GM12874 (cell line): ENCODE results near the gene KRTAP10-4.

ENCODE experiments used
- TF ChIP-seq, protein P1 (sequence below): IDR thresholded peaks from 2 replicates; pipeline ENCODE4 v1.5.1; 2011; ENCODE audit warnings: low read depth, mild to moderate bottlenecking, control low read depth, low read length, moderate library complexity; ENCODE audit not compliant: insufficient read depth

KRTAP10-4 gene

DNA sequence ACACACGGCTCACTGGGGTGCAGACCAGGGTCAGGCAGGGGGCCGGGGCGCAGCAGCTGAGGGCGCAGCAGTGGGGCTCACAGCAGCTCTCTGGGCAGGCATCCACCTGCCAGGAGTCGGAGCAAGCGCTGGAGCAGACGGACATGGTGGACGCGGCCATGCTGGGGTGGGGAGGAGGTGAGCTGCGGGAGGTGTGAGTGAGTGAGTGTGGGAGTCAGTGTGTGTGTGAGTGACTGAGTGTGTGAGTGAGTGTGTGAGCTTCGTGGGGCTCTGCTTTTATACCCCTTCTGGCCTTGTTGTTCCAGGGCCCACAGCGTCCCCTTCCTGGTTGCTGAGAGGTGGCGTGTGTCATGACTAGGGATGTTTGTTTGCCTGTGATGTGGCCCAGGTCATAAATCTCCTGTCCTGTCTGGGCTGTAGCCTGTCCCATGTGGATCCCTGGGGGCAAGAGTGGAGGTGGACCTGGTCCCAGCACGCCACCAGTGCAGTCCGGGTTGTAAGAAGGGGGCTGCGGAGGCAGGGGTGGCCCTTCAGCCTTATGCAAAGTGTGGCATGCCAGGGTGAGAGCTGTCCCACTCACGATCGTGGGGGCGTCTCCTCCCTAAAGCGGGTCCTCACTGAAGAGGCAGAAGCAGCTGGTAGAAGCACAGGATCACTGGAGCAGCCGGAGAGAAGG lies 33.4 kb upstream of the KRTAP10-4 start, which contains the start of gene KRTAP10-1:
Gene KRTAP10-1, minus strand, starts transcription at position 205 of the 676 bp plus-strand sequence. Its CDS starts 45 bp downstream, at position 160.
- TF ChIP-seq, protein P1, sequence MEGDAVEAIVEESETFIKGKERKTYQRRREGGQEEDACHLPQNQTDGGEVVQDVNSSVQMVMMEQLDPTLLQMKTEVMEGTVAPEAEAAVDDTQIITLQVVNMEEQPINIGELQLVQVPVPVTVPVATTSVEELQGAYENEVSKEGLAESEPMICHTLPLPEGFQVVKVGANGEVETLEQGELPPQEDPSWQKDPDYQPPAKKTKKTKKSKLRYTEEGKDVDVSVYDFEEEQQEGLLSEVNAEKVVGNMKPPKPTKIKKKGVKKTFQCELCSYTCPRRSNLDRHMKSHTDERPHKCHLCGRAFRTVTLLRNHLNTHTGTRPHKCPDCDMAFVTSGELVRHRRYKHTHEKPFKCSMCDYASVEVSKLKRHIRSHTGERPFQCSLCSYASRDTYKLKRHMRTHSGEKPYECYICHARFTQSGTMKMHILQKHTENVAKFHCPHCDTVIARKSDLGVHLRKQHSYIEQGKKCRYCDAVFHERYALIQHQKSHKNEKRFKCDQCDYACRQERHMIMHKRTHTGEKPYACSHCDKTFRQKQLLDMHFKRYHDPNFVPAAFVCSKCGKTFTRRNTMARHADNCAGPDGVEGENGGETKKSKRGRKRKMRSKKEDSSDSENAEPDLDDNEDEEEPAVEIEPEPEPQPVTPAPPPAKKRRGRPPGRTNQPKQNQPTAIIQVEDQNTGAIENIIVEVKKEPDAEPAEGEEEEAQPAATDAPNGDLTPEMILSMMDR, result no peak

DNA sequence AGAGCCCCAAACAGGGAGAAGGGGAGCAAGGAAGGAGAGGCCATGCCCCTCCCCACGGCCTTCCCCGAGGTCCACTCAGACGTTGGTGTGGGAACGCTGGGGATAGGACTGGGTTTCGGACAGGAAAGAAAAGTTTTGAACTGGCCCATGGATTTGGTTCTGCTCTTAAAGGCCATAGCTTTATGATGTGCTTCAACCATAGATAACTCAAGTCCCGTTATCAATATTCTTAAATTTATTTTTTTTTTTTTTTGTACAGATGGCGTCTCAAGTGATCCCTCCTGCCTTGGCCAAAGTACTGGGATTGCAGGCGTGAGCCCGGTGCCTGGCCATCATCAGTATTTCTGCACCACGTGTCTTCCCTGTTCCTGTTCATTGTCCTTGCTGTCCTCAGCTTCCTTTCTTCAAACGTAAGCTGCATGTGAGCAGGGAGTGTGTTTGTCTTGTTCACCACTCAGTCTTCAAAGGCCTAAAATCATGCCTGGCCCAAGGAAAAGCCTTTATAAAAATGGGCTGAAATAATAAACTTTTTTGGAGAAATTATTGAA lies 32.7 kb upstream of the KRTAP10-4 start:
- TF ChIP-seq, protein P1, result no peak

DNA sequence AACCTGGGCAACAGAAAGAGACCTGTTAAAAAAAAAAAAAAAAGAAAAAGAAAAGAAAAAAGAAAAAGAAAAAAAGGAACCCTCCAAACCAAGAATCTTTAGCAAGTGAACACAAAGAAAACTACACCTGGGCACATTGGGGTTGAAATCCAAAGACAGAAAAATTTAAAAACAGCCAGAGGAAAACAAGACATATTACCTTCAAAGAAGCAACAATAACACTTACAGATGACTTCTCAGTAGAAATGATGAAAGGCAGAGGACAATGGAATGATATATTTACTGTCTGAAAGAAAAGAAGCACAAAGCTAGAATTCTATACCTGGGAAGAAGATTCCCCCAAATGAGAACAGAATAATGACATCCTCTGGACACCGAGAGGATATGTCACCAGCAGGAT lies 30.8 kb upstream of the KRTAP10-4 start:
- TF ChIP-seq, protein P1, result no peak

DNA sequence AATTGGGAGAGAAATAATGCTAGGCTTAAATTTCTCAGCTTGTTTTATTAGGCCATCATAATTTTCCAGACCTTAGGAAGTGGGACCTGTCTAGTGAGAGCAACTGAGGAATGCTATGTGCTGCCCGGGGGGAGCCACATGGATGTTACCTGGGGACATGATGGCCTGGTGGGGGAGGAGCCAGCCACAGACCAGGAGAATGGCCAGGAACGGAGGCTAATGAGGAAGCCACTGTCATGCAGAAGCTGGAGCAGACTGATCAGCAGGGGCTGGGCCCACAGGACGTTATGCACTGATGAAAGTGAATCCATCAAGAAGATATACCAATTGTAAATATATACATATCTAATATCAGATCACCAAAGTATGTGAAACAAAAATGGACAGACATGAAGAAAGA lies 29.0 kb upstream of the KRTAP10-4 start:
- TF ChIP-seq, protein P1, result no peak

DNA sequence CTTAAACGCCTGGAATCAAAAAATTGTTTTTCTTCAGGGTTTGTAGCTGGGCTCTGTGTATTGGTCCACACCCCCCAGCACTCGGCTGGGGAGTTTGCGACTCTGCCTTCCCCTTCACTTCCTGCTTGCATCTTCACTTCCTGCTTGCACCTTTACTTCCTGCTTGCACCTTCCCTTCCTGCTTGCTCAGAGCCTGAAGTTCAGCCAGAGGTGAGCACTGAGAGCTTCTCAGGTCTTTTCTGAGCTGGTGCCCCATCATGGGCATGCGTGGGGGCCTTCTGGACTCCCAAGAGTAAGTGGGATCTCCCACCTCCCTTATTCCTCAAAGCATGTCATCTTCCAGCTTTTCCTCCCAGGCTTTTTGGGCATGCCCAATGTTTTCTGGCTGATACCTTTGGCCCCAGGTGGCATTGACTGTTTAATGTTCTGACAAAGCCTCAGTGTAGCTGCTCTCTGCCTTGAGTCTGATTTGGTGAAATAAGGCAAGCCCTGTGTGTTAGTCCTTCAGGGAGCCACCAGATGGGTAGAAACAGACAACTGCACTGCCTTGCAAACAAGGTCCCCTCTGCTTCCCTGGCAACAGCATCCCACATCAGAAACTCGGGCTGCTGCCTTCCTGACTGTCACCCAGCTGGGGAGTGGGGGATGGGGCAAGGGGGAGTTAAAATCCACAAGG lies 25.7 kb upstream of the KRTAP10-4 start:
- TF ChIP-seq, protein P1, result no peak

DNA sequence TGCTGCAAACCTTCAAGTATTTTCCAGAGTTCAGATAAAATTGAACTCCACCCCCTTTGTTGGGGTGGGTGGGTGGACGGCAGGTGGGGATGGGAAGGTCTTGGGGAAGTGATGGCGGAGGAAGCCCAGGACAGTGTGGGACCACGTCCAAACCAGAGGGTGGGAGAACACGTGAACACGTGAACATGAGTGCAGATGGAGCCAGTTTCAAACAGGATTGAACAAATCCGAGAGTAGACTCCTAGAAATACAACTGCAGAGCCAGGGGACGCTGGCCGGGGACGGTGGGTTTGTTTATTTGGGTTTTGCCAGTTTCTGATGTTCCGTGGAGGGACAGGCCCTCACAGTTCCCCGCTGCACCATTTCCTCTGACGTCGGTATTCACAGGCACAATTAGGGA lies 25.1 kb upstream of the KRTAP10-4 start:
- TF ChIP-seq, protein P1, result no peak

DNA sequence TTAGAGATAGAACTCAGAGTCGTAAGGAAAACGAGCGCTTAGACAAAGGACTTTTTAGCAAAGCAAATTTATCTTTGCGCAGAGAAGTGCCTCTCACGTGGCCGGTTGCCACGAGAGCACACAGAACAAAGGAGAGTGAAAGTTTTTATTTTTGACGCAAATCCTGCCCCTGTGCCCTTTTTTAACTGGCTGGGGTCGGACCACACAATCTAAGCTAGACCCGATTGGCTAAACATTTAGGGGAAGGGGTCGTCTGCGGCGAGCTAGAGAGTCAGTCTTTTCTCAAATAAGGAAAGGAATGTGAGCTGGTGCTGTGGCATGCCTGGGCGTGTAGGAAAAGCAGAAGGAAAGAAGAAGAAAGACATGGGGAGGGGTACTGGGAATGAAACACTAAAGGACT lies 24.6 kb upstream of the KRTAP10-4 start:
- TF ChIP-seq, protein P1, result no peak
